ENCODE results near the gene SLC36A2.

The SLC36A2 gene

GRCh38 chr5:151281001-151281639, 66.2 kb downstream of the SLC36A2 start:
- DNase-seq: no peak

- no peak for DNase-seq
Observed at GRCh38 chr5:151280443-151280842, 66.9 kb downstream of the SLC36A2 start.

GRCh38 chr5:151278845-151279244, 68.5 kb downstream of the SLC36A2 start:
- DNase-seq: no peak

GRCh38 chr5:151275803-151276202, 71.6 kb downstream of the SLC36A2 start:
- DNase-seq: no peak

GRCh38 chr5:151274666-151275065, 72.7 kb downstream of the SLC36A2 start:
- no peak for DNase-seq

GRCh38 chr5:151271336-151271735, 76.0 kb downstream of the SLC36A2 start:
- DNase-seq: no peak

- no peak for DNase-seq
Observed at GRCh38 chr5:151270599-151270998, 76.8 kb downstream of the SLC36A2 start.

- DNase-seq: no peak
Observed at GRCh38 chr5:151267491-151268260, 79.7 kb downstream of the SLC36A2 start.

Data from effector CD4-positive, alpha-beta T cell (primary cell).